Measurements from ENCODE around the gene UBN1.

DNA sequence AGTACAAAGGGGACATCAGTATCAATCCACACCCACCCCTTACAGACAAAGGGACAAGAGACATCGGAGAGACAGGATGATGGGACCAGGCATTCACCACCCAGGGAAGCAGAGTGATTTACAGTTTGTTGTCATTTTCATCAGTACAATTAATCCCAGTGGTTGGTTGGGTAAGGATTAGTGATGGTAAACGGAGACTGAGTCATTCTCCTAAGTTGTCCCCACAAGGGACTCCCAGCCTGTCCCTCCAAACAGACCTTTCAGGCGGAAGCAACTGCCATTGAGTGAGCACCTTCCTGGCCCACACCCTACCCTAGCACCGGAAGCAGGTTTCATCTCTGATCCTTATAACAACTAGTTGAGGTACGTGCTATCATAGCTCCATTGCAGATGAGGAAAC is 78.5 kb downstream of the UBN1 start:
- no peak for TF ChIP-seq CTCF (optimal IDR thresholded peaks at IDR 0.05 in 1 of 3, IDR thresholded peaks at IDR 0.05 in 1 of 3, conservative IDR thresholded peaks at IDR 0.05 in 1 of 3; ENCODE audit: extremely low read depth in 1 of 3, insufficient read depth in 2 of 3, low read length in 3 of 3)
- no peak for TF ChIP-seq EZH2 (IDR thresholded peaks at IDR 0.05; ENCODE audit: low read length)
